ENCODE results near the gene AKAP13. TPM values are rescaled to one million over a fixed set of nuclear protein-coding genes. Genes with fewer than 3 reads are reported as not detected.

The AKAP13 gene
- total RNA-seq, 1 donor from 2014 or later, result 322 TPM

- intact Hi-C loops (cut with DNase I), result no loop called here
- DNase-seq (no peak), ATAC-seq (ENCODE audit: poor library complexity) (no peak)
Measured at GRCh38 chr15:85752124-85752475, 371.7 kb downstream of the AKAP13 start.

GRCh38 chr15:85752491-85752961 lies 372.1 kb downstream of the AKAP13 start:
- DNase-seq (peak; percentile 65), ATAC-seq (ENCODE audit: poor library complexity) (peak; percentile 5)
- intact Hi-C loops (cut with DNase I), result no loop called here

- intact Hi-C loops (cut with DNase I), result no loop called here
- ATAC-seq (ENCODE audit: poor library complexity) (no peak), DNase-seq (no peak)
Measured at GRCh38 chr15:85753261-85753660, 372.9 kb downstream of the AKAP13 start.

- DNase-seq, result peak; percentile 16
- intact Hi-C loops (cut with DNase I), result no loop called here
- ATAC-seq (ENCODE audit: poor library complexity), result no peak
Measured at GRCh38 chr15:85753791-85754452, 373.5 kb downstream of the AKAP13 start.

- ATAC-seq (ENCODE audit: poor library complexity), result peak; percentile 24
- intact Hi-C loops (cut with DNase I), result no loop called here
- peak; percentile 81 for DNase-seq
Measured at GRCh38 chr15:85754989-85755388, 374.6 kb downstream of the AKAP13 start.

GRCh38 chr15:85755471-85755870 lies 375.1 kb downstream of the AKAP13 start:
- peak; percentile 33 for DNase-seq
- intact Hi-C loops (cut with DNase I), result no loop called here
- ATAC-seq (ENCODE audit: poor library complexity), result no peak

- intact Hi-C loops (cut with DNase I), result no loop called here
- DNase-seq (peak; percentile 19), ATAC-seq (ENCODE audit: poor library complexity) (no peak)
Measured at GRCh38 chr15:85755942-85756341, 375.5 kb downstream of the AKAP13 start.

GRCh38 chr15:85756411-85757072 lies 376.1 kb downstream of the AKAP13 start:
- DNase-seq (peak; percentile 37), ATAC-seq (ENCODE audit: poor library complexity) (no peak)
- intact Hi-C loops (cut with DNase I), result no loop called here

- peak; percentile 56 for ATAC-seq (ENCODE audit: poor library complexity)
- intact Hi-C loops (cut with DNase I), result no loop called here
- peak; percentile 71 for DNase-seq
Measured at GRCh38 chr15:85757073-85757938, 376.9 kb downstream of the AKAP13 start.

GRCh38 chr15:85757939-85758654 lies 377.7 kb downstream of the AKAP13 start:
- peak; percentile 24 for DNase-seq
- intact Hi-C loops (cut with DNase I), result no loop called here

GRCh38 chr15:85758655-85758978 lies 378.2 kb downstream of the AKAP13 start:
- DNase-seq, result no peak
- intact Hi-C loops (cut with DNase I), result no loop called here
- no peak for ATAC-seq (ENCODE audit: poor library complexity)

More at GRCh38 chr15:85757939-85758654, 377.7 kb downstream of the AKAP13 start:
- no peak for ATAC-seq (ENCODE audit: poor library complexity)

- peak; percentile 30 for ATAC-seq (ENCODE audit: poor library complexity)
Measured at GRCh38 chr15:85759376-85759775, 379.0 kb downstream of the AKAP13 start.

GRCh38 chr15:85760049-85760448 lies 379.6 kb downstream of the AKAP13 start:
- no peak for ATAC-seq (ENCODE audit: poor library complexity)
- intact Hi-C loops (cut with DNase I), result no loop called here
- peak; percentile 32 for DNase-seq

More at GRCh38 chr15:85759376-85759775, 379.0 kb downstream of the AKAP13 start:
- intact Hi-C loops (cut with DNase I), result no loop called here
- peak; percentile 76 for DNase-seq

- intact Hi-C loops (cut with DNase I), result no loop called here
- DNase-seq (peak; percentile 41), ATAC-seq (ENCODE audit: poor library complexity) (no peak)
Measured at GRCh38 chr15:85760531-85761371, 380.3 kb downstream of the AKAP13 start.

- intact Hi-C loops (cut with DNase I), result no loop called here
- DNase-seq, result peak; percentile 20
- no peak for ATAC-seq (ENCODE audit: poor library complexity)
Measured at GRCh38 chr15:85761635-85762034, 381.2 kb downstream of the AKAP13 start.

GRCh38 chr15:85762039-85762755 lies 381.8 kb downstream of the AKAP13 start:
- ATAC-seq (ENCODE audit: poor library complexity) (no peak), DNase-seq (peak; percentile 42)
- intact Hi-C loops (cut with DNase I), result no loop called here

- ATAC-seq (ENCODE audit: poor library complexity), result peak; percentile 63
- DNase-seq, result peak; percentile 67
- intact Hi-C loops (cut with DNase I), result no loop called here
Measured at GRCh38 chr15:85762756-85763127, 382.3 kb downstream of the AKAP13 start.
